ENCODE measurements around the gene DLG2. TPM values are rescaled to one million over a fixed set of nuclear protein-coding genes. Genes with fewer than 3 reads are reported as not detected.

The DLG2 gene
- total RNA-seq, 1 donor from 2014 or later: 174 TPM

DNA sequence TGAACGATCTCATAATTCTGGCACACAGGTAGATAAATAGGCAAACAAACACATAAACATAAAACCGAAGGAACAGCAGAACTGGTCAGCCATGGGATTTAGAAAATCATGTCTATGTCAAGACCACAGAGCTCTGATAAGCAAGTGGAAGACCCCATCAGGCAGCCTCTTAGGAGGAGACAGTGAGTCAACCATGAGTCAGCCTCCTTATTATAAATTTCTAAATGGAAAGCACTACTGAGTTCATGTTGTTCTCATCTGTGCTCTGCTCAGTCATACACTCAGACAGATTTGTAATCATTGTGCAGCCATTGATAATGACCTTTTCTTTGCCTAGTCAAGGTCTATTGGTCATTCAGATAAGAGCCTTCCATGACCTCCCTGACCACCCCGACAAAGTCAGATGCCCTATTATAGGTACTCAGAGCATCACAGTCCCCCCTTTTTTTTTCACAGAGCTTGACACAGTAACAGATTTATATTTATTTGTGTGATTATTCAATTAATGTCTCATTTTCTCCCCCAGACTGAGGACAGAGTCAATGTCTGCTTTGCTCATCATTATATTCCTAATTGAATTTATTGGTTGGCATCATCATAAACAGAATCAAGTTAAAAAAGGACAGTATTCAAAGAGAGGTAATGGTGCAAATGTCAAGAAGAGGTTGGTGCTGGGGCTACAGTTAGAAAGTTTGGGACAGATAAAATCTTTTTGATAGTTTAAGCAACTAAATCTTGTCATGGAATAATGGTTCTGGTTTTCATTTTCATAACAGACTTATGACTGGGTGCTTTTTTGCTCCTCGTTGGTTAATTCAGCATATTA, 1761.3 kb downstream of the DLG2 start:
- FAIRE-seq: no peak
- no peak for DNase-seq (ENCODE audit: low spot score in 2 of 2)

DNA sequence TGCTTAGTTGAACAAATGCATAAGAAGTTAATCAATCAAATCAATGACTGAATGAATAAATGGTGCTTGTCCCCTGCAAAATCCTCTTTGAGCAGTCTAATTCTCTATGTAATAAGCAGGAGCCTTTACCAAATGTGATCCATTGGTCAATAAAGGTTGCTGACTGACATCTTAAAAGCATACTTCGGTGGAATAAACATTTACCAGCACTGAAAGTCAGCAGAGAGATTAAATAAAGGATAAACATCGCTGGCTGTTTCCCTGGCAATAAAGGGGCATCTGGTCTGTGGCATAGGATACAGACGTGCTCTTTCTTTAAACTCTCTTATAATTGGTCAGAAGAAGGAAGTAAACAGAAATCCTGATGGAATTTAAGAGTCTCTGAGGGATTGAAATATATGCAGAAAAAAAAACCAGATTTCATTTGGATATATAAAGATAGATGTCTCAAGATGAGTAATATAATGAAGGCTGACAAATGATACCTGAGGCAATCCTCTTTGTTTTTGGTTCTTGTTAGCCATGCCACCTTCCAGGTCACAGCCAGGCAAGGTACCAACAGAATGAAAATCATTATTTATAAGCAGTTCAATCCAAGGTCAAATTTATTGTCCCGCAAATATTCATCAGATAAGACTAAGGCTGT, 1762.6 kb downstream of the DLG2 start:
- no peak for DNase-seq (ENCODE audit: low spot score in 2 of 2)
- FAIRE-seq: no peak

DNA sequence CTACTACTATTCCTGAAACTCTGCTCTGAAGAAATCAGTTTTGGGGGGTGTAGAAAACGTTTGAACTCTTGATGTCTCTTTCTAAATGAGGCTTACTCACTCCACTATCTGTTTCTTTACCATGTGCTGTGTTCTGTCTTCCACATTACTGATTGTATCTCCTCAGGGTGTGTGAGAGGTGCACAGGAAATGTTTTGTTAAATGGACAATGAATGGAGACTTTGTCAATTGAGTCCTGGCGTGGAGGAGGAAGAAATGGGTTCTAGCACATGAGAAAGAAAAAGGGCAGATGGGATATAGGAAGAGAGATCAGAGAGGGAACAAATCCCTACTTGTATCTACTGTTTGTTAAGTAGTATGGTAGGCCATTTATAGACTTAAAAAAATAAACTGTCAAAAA, 1763.9 kb downstream of the DLG2 start:
- DNase-seq (ENCODE audit: low spot score in 2 of 2) (no peak), FAIRE-seq (no peak)

DNA sequence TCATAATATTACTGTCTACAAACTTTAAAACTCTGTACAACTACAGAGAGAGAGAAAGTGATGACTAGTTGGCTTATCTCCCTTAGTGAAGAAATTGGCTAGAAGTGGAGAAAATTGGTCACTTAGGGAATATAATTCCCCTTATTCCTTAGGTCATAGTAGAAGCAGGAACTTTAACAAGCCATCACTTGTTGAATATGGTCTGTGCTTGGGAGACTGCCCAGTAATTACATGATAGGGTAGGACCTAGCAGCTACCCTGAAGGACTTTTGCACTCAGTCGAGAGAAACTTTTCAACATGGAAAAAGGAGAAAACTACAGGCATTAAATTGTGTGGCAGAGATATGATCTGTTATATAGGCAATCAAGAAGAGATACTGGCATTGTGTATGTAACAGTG, 1764.5 kb downstream of the DLG2 start:
- no peak for DNase-seq (ENCODE audit: low spot score in 2 of 2)
- FAIRE-seq: no peak

DNA sequence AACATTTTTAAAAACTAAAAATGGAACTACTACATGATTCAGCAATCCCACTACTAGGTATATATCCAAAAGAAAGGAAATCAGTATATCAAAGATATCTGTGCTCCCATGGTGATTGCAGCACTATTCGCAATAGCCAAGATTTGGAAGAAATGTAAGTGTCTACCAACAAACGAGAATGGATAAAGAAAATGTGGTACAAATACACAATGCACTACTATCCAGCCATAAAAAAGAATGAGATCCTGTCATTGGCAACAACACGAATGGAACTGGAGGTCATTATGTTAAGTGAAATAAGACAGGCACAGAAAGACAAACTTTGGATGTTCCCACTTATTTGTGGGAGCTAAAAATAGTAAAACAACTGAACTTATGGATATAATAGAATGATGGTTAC, 1765.1 kb downstream of the DLG2 start:
- FAIRE-seq: no peak
- no peak for DNase-seq (ENCODE audit: low spot score in 2 of 2)

DNA sequence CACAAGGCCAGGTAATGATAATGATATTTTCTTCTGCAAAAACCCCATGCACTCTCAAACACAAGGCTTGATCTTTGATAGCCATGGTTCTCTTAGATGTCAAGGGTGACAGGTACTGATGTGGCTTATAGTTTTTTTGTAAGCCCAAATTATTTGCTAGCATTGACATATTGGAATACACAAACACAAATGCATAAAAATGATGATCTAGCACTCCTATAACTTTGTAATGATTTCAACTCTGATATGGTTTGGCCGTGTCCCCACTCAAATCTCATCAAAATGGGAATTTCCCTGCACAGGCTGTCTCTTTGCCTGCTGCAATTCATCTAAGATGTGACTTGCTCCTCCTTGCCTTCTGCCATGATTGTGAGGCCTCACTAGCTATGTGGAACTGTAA, 1768.5 kb downstream of the DLG2 start:
- DNase-seq (ENCODE audit: low spot score in 2 of 2): no peak
- FAIRE-seq: no peak

DNA sequence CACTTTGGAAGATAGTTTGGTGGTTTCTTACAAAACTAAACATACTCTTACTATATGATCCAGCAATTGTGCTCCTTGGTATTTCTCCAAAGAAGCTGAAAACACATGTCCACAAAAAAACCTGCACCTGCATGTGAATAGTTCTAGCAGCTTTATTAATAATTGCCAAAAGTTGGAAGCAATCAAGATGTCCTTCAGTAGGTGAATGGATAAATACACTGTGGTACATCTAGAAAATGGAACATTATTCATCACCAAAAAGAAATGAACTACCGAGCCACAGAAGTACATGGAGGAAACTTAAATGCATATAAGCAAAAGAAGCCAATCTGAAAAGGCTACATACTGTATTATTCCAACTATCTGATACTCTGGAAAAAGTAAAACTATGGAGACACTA, 1771.9 kb downstream of the DLG2 start:
- DNase-seq (ENCODE audit: low spot score in 2 of 2) (no peak), FAIRE-seq (no peak)

DNA sequence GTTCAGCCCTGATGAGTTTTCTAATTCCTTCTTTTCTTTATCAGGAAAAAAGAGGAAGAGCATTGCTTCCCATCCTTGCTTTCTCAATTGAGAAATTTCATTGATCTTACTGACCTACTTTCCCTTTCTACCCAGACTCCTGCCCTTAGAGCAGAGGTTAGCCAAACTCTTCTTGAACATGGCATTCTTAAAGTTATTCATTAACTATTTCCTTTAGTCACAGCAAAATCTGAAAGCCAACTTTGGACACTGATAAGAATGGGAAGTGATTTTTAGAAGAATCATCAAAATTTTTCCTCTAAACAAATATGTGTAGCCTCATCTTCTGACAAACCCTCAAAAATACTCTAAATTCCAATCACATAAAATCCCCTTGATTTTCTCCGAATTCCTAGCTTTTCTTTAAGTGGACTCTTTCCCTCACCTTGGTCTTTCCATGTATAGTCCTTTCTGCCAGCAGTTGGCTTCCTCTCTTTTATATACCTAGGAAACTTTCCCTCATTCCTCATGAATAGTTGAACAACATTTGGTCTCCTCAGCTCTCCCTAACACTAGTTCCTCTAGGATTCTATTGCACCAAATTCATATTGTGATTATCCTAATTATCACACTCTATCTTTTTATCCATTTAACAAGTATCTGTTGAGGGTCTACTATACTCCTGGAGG, 1774.2 kb downstream of the DLG2 start:
- FAIRE-seq (no peak), DNase-seq (ENCODE audit: low spot score in 2 of 2) (no peak)

DNA sequence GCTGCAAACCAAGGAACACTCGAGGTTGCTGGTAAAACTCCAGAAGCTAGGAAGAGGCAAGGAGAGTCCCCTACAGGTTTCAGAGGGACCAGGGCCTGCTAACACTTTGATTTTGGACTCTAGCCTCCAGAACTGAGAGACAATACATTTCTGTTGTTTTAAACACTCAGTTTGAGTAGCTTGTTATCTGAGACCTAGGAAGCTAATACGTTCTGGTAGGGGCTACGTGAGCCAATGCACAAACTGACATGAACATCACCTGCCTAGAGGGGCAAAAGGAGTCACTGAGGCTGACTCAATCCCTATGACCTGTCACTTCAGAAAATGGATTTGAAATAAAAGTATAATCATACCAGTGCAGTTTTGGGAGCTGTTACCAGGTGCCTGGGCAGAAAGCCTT, 1775.1 kb downstream of the DLG2 start:
- FAIRE-seq: no peak
- DNase-seq (ENCODE audit: low spot score in 2 of 2): no peak

DNA sequence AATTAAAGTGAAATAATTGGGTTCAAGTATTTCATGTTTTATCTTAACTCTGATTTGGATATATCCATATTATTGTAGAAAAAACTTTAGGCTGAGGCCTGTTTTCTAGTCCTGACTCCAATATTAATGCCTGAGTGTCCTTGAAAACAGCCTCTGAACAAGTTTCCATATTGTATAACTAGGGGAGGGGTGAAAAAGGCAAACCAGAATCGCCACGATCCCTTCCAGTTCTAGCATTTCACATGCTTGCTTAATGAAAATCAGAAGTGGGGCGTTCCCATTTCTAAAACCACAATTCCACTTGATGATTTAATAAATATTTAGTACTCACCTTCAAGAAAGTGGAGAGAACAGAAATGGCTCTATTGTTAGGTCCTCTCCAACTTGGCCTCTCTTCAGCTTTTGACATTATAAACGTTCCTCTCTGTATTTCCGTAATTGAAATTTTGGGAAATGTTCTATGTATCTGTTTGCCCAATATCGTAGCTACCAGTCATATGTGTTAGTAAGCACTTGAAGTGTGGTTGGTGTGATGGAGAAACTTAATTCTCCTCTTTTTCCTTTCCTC, 1779.6 kb downstream of the DLG2 start:
- FAIRE-seq: no peak
- DNase-seq (ENCODE audit: low spot score in 2 of 2): no peak

DNA sequence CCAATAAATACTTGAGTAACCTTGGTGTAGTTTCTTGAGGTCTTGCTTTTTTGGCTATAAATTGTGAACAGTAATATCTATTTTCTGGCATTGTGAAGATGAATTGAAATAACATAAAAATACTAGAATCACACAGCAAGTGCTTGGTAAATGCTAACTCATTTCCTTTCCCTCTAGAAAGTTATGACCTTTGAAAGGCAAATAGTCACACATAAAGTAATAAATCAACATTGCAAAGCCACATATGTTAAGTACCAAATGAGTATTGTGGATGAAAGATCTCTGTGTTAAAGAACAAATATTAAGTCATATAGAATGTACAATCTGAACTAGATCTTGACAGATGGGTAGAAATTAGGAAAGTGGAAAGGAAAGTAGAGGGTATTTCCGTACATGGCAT, 1781.3 kb downstream of the DLG2 start:
- DNase-seq (ENCODE audit: low spot score in 2 of 2): no peak
- FAIRE-seq: no peak

DNA sequence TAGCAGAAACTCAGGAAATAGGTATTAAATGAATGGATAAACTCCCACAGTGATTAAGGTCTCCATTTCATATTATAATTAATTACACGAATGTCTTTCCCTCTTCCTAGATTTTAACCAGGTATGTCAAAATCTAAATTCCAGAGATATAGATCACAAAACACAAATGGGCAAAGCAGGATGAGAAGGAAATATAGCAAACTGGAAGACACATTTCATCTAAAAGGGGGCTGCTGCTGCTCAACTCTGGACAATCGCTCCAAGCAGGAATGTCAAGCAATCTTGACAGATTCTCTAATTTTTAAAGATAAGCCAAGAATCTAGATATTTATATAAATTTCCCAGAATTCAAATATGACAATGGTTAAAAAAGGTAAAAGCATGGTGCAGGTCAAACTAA, 1786.8 kb downstream of the DLG2 start:
- DNase-seq (ENCODE audit: low spot score in 2 of 2) (no peak), FAIRE-seq (no peak)

DNA sequence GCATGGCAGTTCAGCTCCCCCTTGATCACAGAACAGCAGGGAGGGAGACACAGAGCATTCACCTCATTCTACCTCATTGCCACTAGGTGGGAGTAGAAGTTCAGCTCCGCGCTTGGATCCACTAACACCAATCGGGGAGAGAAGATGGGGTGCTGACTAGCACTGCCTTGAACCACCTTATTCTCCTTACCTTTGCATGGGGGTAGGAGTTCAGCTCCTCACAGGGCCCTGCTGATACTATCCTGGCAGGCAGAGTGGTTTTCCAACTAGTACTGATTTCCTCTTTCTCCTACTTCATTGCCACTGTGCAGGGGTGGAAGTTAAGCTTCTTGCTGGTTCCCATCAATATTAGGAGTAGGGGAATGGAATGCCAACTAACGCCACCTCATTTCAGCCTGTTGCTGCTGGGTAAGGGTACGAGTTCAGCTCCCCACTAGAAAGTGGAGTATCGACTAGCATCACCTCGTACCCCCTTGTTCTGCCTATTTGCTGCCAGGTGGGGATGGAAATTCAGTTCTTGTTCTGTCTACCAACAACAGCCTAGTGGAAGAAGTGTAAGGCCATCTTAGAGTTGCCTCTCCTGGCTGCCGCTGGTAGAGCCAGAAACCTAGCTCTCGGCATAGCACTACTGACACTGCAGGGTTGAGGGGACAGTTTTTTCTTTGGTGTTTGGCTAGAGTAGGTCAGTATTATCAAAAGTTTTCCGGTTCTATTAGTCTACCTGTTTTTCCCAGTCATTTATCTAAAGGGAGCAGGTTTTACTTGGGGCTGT, 1790.1 kb downstream of the DLG2 start:
- DNase-seq (ENCODE audit: low spot score in 2 of 2) (peak; percentile 24 to 29), FAIRE-seq (no peak)

DNA sequence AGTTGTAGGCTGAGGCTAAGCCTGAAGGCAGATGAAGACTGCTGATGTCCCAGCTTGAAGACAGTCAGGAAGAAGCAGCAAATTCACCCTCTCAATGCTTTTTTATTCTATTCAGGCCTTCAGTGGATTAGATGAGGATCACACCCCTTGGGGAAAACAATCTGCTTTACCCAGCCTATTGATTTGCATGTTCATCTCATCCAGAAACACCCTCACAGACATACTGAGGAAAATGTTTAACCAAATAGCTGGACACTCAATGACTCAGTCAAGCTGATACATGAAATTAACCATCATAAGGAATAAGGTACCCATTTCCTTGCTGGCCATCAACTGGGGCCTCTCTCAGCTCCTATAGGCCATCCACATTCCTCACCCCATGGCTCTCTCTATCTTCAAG, 1791.1 kb downstream of the DLG2 start:
- DNase-seq (ENCODE audit: low spot score in 2 of 2): no peak

DNA sequence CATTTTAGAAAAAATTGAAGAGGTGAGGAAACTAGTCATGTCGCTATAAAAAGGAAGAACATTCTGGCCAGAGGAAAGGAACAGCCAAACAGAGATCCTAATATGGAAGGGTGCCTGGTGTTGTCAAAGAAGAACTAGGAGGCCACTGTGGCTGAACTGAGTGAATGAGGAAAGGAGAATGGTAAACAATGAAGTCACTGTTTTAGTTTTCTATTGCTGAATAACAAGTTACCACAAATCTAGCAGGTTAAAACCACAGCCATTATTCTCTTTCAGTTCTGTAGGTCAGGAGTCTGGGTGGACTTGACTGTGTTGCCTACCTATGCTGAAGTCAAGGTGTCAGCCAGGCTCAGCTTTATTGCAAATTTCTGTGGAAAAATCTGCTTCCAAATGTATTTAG, 1791.7 kb downstream of the DLG2 start:
- DNase-seq (ENCODE audit: low spot score in 2 of 2) (peak in 1 of 2 donors; percentile 5), FAIRE-seq (no peak)

More for the DNA sequence above, 1791.1 kb downstream of the DLG2 start:
- no peak for FAIRE-seq

DNA sequence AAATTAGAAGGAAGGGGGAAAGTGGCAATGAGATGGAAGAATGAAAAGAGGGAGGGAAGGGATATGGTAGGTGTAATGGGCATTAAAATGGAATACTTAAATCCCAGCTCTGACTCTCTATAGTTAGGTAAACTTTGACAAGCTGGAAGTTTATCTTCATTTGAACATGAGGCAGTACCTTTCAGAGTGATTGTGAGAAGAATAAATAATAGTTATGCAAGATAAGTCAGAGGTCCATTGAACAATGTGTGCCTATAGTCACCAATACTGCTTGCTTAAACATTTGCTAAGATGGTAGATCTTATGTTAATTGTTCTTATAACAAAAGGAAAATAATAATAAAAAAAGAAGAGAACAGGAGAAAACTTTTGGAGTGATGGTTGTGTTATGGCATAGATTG, 1795.2 kb downstream of the DLG2 start:
- no peak for DNase-seq (ENCODE audit: low spot score in 2 of 2)

DNA sequence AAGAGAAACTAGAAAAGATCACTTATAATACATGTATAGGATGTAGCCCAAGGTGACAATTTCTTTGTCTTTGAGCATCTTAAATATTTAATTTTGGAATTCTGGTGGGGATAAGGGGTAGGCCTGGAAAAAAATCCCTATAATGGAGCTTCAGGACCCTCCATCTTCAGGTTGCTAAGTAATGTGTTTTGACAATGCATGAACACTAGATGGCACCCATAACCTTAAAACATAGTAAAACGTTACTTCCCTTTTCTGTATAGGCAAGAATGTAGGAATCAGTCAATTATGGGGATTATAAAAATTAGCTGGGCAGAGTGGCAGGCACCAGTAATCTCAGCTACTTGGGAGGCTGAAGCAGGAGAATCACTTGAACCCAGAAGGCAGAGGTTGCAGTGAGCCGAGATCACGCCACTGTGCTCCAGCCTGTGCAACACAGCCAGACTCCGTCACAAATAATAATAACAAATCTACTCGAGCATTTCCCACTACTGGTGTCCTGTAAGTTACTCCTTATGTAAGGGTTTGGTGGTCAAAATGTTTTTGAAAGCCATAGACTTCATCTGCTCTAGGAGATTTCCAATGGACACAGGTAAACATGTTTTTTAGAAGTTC, 1799.1 kb downstream of the DLG2 start:
- DNase-seq (ENCODE audit: low spot score in 2 of 2) (no peak), FAIRE-seq (peak; percentile 3)

More for the DNA sequence above, 1795.2 kb downstream of the DLG2 start:
- FAIRE-seq: no peak

DNA sequence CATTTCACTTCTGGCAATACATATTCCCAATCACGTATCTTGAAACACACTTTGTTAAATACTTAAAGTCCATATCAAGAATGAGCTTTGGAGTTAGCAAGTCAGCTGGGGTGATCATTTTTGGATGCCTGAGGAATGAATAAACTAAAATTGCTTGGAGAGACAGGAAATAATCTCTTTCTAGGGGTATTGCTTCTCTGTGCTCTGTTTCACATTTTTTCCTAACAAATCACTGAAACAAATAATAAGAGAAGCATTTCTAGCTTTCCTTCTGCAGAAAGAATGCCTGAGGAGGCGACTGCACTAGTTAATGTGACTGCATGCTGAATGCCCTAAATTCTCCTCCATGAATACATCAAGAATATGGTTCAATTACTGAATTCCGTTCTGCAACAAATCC, 1799.6 kb downstream of the DLG2 start:
- DNase-seq (ENCODE audit: low spot score in 2 of 2) (no peak), FAIRE-seq (no peak)

DNA sequence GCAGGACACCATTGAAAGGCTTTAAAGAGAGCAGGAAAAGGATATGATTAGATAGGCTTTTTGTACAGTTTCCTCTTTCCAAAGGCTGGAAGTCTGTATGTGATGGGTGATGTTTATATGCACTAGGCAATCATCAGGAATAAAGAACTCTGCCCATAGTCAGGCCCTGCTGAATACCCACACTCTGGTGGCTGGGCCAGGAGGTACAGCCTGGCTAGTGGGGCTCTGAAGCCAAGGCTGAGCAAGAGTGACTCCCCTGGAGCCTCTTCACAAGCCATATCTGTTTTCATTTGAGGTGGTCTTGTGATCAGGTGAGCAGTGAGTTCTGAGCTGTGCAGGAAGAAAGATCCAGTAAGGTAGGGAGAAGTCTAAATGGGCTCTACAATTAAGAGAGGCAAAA, 1801.1 kb downstream of the DLG2 start:
- no peak for DNase-seq (ENCODE audit: low spot score in 2 of 2)
- FAIRE-seq: no peak

DNA sequence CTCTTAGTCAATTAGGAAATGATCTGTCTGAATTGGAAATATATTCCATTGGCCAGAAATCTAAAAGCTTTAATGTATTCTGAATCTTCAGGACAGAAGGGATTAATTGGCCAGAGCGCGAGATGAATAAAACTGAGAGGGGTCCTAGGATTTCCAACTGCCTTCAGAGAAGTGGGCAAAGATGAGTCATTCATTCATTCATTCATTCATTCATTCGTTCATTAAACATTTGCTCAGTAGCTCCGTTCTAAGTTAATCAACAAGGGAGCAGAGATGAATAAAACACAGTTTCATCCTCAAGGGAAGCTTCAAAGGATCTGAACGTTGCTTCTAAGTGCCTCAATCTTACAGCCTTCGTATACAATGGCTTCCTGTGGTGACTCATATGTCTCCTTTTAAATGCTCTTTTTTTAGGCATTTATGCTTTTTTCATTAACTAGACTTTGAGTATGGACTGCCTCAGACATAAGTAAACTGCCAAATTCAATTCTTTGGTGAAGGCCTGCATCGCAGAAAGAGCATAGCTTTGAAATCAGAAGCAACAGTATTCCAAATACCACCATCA, 1803.6 kb downstream of the DLG2 start:
- FAIRE-seq (no peak), DNase-seq (ENCODE audit: low spot score in 2 of 2) (no peak)
